ENCODE data around the gene NPAS2.

The NPAS2 gene

GRCh38 chr2:100894796-100895156 lies 74.8 kb downstream of the NPAS2 start:
- TF ChIP-seq CTCF (conservative IDR thresholded peaks at IDR 0.05; ENCODE audit: low read length) = no peak
- DNase-seq (ENCODE audit: low read depth) = no peak

GRCh38 chr2:100895402-100895801 lies 75.5 kb downstream of the NPAS2 start:
- TF ChIP-seq CTCF (conservative IDR thresholded peaks at IDR 0.05; ENCODE audit: low read length) = no peak
- DNase-seq (ENCODE audit: low read depth) = no peak
- H3K4me3 ChIP-seq (ENCODE audit: low read length) = no peak overlapping the region

More at GRCh38 chr2:100894796-100895156, 74.8 kb downstream of the NPAS2 start:
- H3K4me3 ChIP-seq (ENCODE audit: low read length) = no peak overlapping the region

GRCh38 chr2:100895934-100896685 lies 76.2 kb downstream of the NPAS2 start:
- no peak for TF ChIP-seq CTCF (conservative IDR thresholded peaks at IDR 0.05; ENCODE audit: low read length)
- no peak overlapping the region for H3K4me3 ChIP-seq (ENCODE audit: low read length)
- DNase-seq (ENCODE audit: low read depth) = no peak

GRCh38 chr2:100898035-100898665 lies 78.2 kb downstream of the NPAS2 start:
- no peak for TF ChIP-seq CTCF (conservative IDR thresholded peaks at IDR 0.05; ENCODE audit: low read length)
- DNase-seq (ENCODE audit: low read depth) = no peak
- H3K4me3 ChIP-seq (ENCODE audit: low read length) = no peak overlapping the region

GRCh38 chr2:100900156-100900795 lies 80.3 kb downstream of the NPAS2 start:
- no peak for TF ChIP-seq CTCF (conservative IDR thresholded peaks at IDR 0.05; ENCODE audit: low read length)
- no peak for DNase-seq (ENCODE audit: low read depth)
- H3K4me3 ChIP-seq (ENCODE audit: low read length) = no peak overlapping the region

- DNase-seq (ENCODE audit: low read depth) = peak; percentile 95
- TF ChIP-seq CTCF (conservative IDR thresholded peaks at IDR 0.05; ENCODE audit: low read length) = peak; percentile 47
- H3K4me3 ChIP-seq (ENCODE audit: low read length) = no peak overlapping the region
Observed at GRCh38 chr2:100902817-100903405, 83.0 kb downstream of the NPAS2 start.

All from AG10803 (cell line).